OCI-LY1 (cell line): ENCODE results near the gene TAS2R40.

ENCODE experiments used
- H2AFZ ChIP-seq: fragments of 200-600 bp; sonication (generic), shearing (Covaris generic); 2 replicates; pipeline ENCODE4 v1.6.0; 2014; ENCODE audit warnings: antibody characterized with exemption, mild to moderate bottlenecking, low read length
- H3F3A ChIP-seq: fragments of 200-600 bp; sonication (generic), shearing (Covaris generic); 2 replicates; pipeline ENCODE4 v1.6.0; 2014; ENCODE audit warnings: mild to moderate bottlenecking, antibody characterized with exemption, low read length, moderate library complexity; ENCODE audit not compliant: insufficient read depth
- H3K27ac ChIP-seq: fragments of 200-600 bp; sonication (generic); 2 replicates; pipeline ENCODE4 v1.5.1; 2014; ENCODE audit warnings: low read length, mixed run types, mild to moderate bottlenecking, low read depth; ENCODE audit not compliant: poor library complexity, severe bottlenecking
- H3K27me3 ChIP-seq: fragments of 200-600 bp; sonication (generic); 2 replicates; pipeline ENCODE4 v1.6.0; 2014; ENCODE audit warnings: antibody characterized with exemption, mild to moderate bottlenecking, low read length, moderate library complexity; ENCODE audit not compliant: insufficient read depth
- H3K36me3 ChIP-seq: fragments of 200-600 bp; sonication (generic); 2 replicates; pipeline ENCODE4 v1.6.1; 2014; ENCODE audit warnings: mild to moderate bottlenecking, antibody characterized with exemption, low read length, moderate library complexity, mixed read lengths; ENCODE audit not compliant: insufficient read depth
- H3K4me1 ChIP-seq: fragments of 200-600 bp; sonication (generic); 2 replicates; pipeline ENCODE4 v1.5.1; 2014; ENCODE audit warnings: mild to moderate bottlenecking, low read length, moderate library complexity; ENCODE audit not compliant: insufficient read depth, severe bottlenecking
- H3K4me2 ChIP-seq: fragments of 200-600 bp; sonication (generic), shearing (Covaris generic); 2 replicates; pipeline ENCODE4 v1.6.1; 2014; ENCODE audit warnings: low read length
- H3K4me3 ChIP-seq: fragments of 200-600 bp; sonication (generic); 2 replicates; pipeline ENCODE4 v1.5.1; 2014; ENCODE audit warnings: low read length, low read depth, mild to moderate bottlenecking, mixed read lengths; ENCODE audit not compliant: poor library complexity, severe bottlenecking
- H3K79me2 ChIP-seq: fragments of 200-600 bp; shearing (Covaris generic); 2 replicates; pipeline ENCODE4 v1.6.1; 2016; ENCODE audit warnings: mixed run types, low read length, mixed read lengths; ENCODE audit not compliant: insufficient read depth
- H3K9ac ChIP-seq: fragments of 200-600 bp; sonication (generic), shearing (Covaris generic); 2 replicates; pipeline ENCODE4 v1.6.1; 2014; ENCODE audit warnings: mild to moderate bottlenecking, low read length, mixed read lengths
- H3K9me2 ChIP-seq: fragments of 200-600 bp; sonication (generic), shearing (Covaris generic); 2 replicates; pipeline ENCODE4 v1.6.1; 2014; ENCODE audit warnings: low read depth, mild to moderate bottlenecking, low read length, mixed read lengths
- H3K9me3 ChIP-seq: fragments of 200-600 bp; shearing (Covaris generic); 2 replicates; pipeline ENCODE4 v1.6.1; 2014; ENCODE audit warnings: low read length, mixed read lengths
- H4K20me1 ChIP-seq: fragments of 200-600 bp; sonication (generic), shearing (Covaris generic); 2 replicates; pipeline ENCODE4 v1.6.0; 2016; ENCODE audit warnings: mild to moderate bottlenecking, low read length; ENCODE audit not compliant: insufficient read depth
- EZH2 ChIP-seq: fragments of 200-600 bp; sonication (generic), shearing (Covaris generic); IDR thresholded peaks from 2 replicates; pipeline ENCODE4 v1.8.0; 2017; ENCODE audit warnings: borderline replicate concordance, mixed run types, mild to moderate bottlenecking, antibody characterized with exemption, low read length, moderate library complexity, mixed read lengths
- TF ChIP-seq, protein P1 (sequence below): fragments of 200-600 bp; sonication (generic), shearing (Covaris generic); IDR thresholded peaks from 2 replicates; pipeline ENCODE4 v1.5.1; 2017; ENCODE audit warnings: mild to moderate bottlenecking, antibody characterized with exemption, low read length, moderate library complexity, mixed read lengths

Gene TAS2R40

DNA sequence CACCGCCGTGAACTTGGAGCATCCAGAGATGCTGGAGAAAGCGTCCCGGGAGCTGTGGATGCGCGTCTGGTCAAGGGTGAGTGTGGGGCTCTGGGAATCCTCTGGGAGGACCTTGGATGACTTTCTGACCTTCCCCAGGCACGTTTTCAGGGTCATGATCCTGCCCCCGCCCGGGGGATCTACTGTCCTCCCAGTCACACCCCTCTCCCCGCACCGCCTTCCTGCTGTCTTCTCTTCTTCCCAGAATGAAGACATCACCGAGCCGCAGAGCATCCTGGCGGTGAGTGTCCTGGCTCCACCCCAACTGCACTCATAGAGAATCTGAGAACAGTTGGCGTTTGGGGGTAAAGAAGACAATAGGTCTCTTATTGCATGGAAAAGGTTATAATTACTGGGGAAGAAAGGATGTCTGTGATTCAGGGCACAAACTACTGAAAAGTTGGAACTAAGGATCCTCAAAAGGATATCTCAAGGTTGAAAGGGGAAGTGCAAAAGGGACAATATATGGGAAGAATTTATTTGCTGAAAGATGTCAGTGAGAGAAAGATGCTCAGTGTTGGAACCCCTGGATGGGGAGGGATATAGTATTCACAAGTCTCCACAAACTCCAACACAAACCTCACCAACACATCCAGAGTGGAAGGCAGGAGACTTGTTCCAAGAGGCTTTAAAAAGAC is 43.3 kb downstream of the TAS2R40 start:
- H3K9me3 ChIP-seq, result no peaks in the 10 kb centered on the region
- H3K4me2 ChIP-seq, result no peak overlapping the region
- no peaks in the 10 kb centered on the region for H4K20me1 ChIP-seq
- H3K36me3 ChIP-seq, result peaks cover 50% of the 10 kb centered on the region
- H3K4me3 ChIP-seq, result no peak overlapping the region
- no peak overlapping the region for H3K9ac ChIP-seq
- no peak for TF ChIP-seq EZH2
- TF ChIP-seq, protein P1, sequence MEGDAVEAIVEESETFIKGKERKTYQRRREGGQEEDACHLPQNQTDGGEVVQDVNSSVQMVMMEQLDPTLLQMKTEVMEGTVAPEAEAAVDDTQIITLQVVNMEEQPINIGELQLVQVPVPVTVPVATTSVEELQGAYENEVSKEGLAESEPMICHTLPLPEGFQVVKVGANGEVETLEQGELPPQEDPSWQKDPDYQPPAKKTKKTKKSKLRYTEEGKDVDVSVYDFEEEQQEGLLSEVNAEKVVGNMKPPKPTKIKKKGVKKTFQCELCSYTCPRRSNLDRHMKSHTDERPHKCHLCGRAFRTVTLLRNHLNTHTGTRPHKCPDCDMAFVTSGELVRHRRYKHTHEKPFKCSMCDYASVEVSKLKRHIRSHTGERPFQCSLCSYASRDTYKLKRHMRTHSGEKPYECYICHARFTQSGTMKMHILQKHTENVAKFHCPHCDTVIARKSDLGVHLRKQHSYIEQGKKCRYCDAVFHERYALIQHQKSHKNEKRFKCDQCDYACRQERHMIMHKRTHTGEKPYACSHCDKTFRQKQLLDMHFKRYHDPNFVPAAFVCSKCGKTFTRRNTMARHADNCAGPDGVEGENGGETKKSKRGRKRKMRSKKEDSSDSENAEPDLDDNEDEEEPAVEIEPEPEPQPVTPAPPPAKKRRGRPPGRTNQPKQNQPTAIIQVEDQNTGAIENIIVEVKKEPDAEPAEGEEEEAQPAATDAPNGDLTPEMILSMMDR, result no peak
- H3K27ac ChIP-seq, result no peak overlapping the region
- H2AFZ ChIP-seq, result no peak overlapping the region
- H3F3A ChIP-seq, result no peaks in the 10 kb centered on the region
- H3K4me1 ChIP-seq, result peaks cover 16% of the 10 kb centered on the region
- H3K79me2 ChIP-seq, result no peaks in the 10 kb centered on the region
- H3K27me3 ChIP-seq, result no peaks in the 10 kb centered on the region
- H3K9me2 ChIP-seq, result no peaks in the 10 kb centered on the region

DNA sequence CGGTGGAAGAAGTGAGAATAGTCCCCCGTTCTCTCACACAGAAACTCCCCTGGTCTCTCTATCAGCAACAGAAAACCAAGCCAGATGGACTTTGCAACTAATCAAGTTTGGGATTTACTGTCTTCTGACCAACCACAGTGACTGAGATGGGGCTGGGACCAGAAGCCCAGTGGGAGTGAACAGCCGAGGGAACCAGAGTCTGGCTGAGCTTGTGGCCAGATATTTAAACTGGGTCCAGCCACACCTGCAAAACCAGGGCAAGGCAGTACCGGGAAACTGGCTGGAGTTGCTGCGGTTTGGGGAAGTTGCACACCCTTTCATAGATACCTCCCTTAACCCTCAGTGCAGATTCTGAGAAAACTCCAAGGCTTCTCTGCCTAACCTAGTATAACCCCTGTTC is 47.4 kb downstream of the TAS2R40 start:
- Histone ChIP-seq H3K9ac (no peak overlapping the region), H3K36me3 (peaks cover 50% of the 10 kb centered on the region), H3K4me3 (no peak overlapping the region), H2AFZ (no peak overlapping the region), H4K20me1 (no peaks in the 10 kb centered on the region), H3F3A (no peaks in the 10 kb centered on the region), H3K27ac (no peak overlapping the region), H3K27me3 (no peaks in the 10 kb centered on the region), H3K4me1 (peaks cover 8% of the 10 kb centered on the region), H3K4me2 (no peak overlapping the region), H3K79me2 (no peaks in the 10 kb centered on the region), H3K9me2 (no peaks in the 10 kb centered on the region), H3K9me3 (no peaks in the 10 kb centered on the region)
- TF ChIP-seq, protein P1, result no peak
- no peak for TF ChIP-seq EZH2

DNA sequence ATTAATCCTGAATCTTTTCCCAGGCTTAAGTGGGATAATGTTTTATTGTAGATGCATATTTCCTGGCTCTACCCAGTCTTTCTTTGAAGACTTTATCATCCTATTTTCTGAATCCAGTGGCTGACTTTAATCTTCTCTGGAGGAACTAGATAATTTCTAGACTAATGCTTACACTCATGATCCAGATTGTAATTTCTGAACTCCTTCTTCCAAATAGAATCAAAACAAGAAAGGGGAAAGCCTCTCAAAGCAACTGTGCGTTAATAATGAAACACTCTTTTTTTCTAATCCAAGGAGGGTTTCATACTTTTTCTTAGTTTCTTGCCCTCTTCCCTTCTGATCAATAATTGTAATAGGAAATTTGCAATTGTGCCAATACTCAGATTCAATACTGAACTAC is 49.4 kb downstream of the TAS2R40 start:
- no peaks in the 10 kb centered on the region for H3K4me1 ChIP-seq
- H3K4me3 ChIP-seq, result no peak overlapping the region
- H3K4me2 ChIP-seq, result no peak overlapping the region
- peaks cover 38% of the 10 kb centered on the region for H3K36me3 ChIP-seq
- no peaks in the 10 kb centered on the region for H3K9me3 ChIP-seq
- no peaks in the 10 kb centered on the region for H4K20me1 ChIP-seq
- H3K79me2 ChIP-seq, result no peaks in the 10 kb centered on the region
- TF ChIP-seq, protein P1, result no peak
- no peak for TF ChIP-seq EZH2
- no peaks in the 10 kb centered on the region for H3K9me2 ChIP-seq
- no peaks in the 10 kb centered on the region for H3F3A ChIP-seq
- H2AFZ ChIP-seq, result no peak overlapping the region
- H3K27ac ChIP-seq, result no peak overlapping the region
- no peak overlapping the region for H3K9ac ChIP-seq
- H3K27me3 ChIP-seq, result no peaks in the 10 kb centered on the region
